Stimulated activated naive CD4-positive, alpha-beta T cell (primary cell): ENCODE results near the gene NFKBIL1.
"Not testable (repeated sequence)": the region's sequence is repeated elsewhere in the genome, so short reads cannot be mapped to it uniquely, and the experiment has no call there.

ENCODE experiments used
- DNase-seq, 6 experiments: peaks; one replicate each; lab custom pipeline; 2025; lab: John Stamatoyannopoulos, UW

NFKBIL1 gene, protein sequence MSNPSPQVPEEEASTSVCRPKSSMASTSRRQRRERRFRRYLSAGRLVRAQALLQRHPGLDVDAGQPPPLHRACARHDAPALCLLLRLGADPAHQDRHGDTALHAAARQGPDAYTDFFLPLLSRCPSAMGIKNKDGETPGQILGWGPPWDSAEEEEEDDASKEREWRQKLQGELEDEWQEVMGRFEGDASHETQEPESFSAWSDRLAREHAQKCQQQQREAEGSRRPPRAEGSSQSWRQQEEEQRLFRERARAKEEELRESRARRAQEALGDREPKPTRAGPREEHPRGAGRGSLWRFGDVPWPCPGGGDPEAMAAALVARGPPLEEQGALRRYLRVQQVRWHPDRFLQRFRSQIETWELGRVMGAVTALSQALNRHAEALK

GRCh38 chr6:31546958-31547726, at the start of gene NFKBIL1:
Gene NFKBIL1 (plus strand): TSS chr6:31547608. CDS start chr6:31547695, 87 bp downstream.
- DNase-seq = peak; percentile 78 to 86 (median 80)

DNA sequence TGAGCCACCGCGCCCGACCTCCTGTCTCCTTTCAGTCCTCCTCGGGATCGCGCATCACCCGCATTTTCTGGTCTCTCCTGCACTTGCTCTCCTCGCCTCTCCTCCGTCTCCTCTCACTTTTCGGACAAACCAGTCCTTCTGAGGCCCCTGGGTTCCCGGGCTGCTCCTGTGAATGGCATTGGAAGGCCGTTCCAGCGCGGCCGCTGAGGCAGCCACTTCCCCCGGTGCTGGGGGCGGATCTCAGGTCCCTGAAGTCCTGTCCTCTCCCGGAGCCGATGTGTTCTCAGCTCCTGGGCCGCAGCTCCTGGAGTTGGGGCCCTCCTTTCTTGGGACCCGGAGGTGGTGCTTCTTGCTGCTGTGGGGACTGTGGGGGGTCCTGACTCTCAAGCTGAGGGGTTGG, 48.7 kb upstream of the NFKBIL1 start:
- no peak for DNase-seq

DNA sequence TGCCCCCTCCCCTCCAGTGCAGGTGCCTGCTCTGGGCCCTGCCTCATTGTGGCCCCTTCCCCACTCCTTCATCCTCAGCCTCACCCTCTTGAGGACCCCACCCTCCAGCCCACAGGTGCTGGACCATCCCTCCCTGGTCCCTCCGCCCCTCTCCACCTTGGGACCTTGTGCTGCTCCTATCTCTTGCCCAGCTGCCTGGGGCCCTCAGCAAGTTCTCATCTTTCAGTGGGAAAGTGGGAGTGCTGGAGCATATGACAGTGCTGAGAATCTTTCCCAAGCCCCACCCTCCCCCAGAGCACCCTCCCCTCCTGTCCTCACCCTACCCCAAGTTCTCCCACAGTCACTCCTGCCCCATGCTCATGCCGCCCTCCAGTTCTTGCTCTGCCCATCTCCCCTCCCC, 47.8 kb upstream of the NFKBIL1 start:
- DNase-seq = not testable (repeated sequence)

- no peak for DNase-seq
Observed at GRCh38 chr6:31502586-31502985, 44.8 kb upstream of the NFKBIL1 start.

DNA sequence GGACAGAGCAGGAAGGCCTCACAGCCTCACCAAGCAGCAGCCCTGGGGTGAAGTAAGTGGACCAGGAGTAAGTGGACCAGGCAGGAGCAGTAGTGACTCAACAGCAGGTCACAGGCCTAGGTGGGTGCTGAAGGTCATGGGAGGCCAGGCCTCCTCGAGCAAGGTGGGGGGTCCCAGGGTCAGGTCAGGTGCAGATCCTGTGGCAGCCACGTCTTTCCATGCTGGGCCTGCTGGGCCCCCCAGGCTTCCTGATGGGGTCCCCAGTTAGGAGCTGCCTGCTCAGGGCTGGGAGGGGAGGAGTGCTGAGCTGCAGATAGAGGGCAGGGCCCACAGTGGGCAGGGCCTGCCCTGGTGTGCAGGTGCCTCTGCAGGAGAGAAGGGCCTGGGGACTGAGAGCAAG, 38.4 kb upstream of the NFKBIL1 start:
- DNase-seq = not testable (repeated sequence)

DNA sequence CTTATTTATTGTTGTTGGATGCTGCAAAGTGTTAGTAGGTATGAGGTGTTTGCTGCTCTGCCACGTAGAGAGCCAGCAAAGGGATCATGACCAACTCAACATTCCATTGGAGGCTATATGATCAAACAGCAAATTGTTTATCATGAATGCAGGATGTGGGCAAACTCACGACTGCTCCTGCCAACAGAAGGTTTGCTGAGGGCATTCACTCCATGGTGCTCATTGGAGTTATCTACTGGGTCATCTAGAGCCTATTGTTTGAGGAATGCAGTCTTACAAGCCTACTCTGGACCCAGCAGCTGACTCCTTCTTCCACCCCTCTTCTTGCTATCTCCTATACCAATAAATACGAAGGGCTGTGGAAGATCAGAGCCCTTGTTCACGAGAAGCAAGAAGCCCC, 37.4 kb upstream of the NFKBIL1 start:
- no peak for DNase-seq

DNA sequence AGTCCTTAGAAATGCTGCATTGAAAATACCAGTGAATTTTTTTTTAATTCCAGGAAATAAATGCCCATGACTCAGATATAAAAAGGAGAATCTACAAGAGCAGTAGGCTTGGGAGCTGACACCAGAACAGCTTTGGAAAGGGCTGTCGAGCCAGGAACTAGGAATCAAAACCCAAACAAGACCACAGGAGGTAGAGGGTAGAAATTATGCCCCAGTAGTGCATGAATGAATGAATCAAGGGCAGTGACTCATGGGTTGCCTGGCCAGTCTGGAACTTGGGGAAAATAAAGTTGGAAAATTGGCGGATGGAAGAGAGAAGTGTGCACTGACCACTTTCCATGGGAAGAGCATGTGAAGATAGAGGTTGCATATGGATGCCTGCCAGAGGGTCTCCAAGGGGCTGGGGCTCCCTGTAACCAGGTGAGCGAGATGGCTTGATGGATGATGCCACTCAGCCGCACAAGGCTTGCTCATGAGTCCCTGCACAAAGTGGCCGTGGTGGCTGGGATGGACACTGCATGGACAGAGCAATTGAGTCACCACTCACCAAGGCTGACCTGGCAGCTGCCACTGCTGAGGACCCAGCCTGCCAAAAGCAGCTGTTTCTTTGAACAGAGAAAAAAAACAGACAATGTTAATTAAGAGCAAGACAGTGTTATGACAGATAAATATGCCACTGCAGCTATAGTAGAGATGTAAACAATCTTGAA, 33.8 kb upstream of the NFKBIL1 start:
- no peak for DNase-seq

DNA sequence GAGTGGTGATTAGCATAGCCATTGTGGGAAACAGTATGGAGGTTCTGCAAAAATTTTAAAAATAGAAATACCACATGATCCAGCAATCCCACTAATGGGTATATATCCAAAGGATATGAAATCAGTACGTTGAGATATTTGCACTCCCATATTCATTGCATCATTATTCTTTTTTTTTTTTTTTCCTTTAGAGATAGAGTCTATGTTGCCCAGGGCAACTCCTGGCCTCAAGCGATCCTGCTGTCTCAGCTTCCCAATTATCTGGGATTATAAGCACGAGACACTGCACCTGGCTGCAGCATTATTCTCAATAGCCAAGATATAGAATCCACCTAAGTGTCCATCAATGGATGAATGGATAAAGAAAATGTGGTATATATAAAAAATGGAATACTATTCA, 25.6 kb upstream of the NFKBIL1 start:
- no peak for DNase-seq

DNA sequence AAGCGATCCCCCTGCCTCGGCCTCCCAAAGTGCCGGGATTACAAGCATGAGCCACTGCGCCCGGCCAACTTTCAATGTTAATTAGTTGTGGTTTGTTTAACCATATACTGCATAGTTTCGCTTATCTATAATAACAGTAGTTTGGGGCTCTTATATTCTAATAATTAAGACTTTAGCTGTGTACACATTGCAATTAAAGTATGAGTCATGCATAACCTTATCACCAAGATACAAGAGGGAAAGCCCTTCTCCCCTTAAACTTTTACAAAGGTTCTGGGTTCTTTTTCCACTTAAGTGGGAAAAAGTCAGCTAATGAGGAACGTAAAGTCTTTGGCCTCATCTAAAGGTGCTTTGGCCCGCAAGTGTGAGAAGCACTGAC, 21.9 kb upstream of the NFKBIL1 start:
- no peak for DNase-seq

DNA sequence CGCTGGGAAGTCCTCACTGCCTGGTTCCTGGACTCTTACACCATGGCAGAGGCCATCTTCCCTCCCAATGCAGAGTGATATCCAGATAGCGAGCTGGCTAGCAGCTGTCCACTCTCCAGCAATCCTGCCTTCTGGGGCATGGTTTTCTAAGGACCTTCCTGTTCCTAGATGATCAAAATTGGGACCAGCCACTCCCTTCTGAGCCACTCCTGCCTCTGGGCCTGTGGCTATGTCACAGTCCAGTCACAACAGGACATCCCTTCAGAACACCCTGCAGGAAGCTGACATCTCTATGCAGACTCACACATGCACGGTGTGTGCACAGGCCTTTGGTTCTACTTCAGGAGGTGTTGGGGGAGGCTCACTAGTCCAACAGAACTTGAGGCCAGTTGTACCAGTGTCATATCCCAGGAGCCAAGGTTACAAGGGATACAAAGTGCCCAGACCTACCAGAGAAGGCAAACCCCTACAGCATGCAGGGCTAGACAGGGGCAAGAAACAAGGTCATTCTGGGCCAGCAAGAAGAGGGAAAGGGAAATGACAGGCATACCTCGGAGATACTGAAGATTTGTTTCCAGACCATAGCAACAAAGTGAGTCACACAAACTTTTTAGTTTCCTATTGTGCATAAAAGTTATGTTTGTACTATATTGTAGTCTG, 21.3 kb upstream of the NFKBIL1 start:
- DNase-seq = no peak

DNA sequence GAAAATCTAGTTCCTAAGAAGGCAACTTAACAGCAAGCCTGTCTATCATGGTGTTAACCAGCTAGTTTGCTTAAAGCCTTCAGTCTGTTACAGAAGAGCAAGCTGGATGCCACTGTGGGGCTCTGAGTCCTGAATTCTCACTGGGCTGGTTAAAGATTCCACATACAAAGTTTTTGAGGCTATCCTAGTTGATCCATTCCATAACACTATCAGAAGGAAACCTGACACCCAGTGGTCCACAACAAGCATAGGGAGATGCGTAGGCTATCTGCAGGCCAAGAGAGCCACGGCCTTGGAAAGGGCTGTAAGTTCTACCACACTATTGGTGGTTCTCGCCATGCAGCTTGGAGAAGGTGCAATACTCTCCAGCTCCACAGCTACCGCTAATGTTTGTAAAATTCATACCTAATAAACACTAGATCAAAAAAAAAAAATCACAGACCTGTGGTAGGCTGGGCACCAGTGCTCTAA, 19.1 kb upstream of the NFKBIL1 start:
- DNase-seq = no peak

DNA sequence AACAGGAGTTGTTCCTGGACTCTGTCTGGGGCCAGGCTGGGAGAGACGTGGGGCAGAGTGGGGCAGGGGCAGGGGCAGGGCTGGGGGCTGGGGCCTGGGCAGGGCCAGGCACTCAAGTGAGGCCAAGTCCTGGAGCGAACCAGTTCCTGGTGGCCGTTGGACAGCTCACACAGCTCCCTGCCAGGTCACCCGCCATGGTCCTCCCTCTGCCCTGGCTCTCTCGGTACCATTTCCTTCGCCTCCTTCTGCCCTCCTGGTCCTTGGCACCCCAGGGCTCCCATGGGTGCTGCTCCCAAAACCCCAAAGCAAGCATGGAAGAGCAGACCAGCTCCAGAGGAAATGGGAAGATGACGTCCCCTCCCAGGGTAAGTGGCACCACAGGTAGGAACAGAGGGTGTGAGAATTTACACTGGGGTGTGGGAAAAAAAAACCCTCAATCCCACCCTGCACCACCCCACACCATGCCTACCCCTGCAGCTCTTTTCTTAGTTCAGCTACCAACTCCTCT, 18.5 kb upstream of the NFKBIL1 start, which contains the start of gene MCCD1:
Gene MCCD1, plus strand, starts transcription at position 142 of the 508 bp plus-strand sequence. Its CDS starts 53 bp downstream, at position 195.
- DNase-seq = no peak

DNA sequence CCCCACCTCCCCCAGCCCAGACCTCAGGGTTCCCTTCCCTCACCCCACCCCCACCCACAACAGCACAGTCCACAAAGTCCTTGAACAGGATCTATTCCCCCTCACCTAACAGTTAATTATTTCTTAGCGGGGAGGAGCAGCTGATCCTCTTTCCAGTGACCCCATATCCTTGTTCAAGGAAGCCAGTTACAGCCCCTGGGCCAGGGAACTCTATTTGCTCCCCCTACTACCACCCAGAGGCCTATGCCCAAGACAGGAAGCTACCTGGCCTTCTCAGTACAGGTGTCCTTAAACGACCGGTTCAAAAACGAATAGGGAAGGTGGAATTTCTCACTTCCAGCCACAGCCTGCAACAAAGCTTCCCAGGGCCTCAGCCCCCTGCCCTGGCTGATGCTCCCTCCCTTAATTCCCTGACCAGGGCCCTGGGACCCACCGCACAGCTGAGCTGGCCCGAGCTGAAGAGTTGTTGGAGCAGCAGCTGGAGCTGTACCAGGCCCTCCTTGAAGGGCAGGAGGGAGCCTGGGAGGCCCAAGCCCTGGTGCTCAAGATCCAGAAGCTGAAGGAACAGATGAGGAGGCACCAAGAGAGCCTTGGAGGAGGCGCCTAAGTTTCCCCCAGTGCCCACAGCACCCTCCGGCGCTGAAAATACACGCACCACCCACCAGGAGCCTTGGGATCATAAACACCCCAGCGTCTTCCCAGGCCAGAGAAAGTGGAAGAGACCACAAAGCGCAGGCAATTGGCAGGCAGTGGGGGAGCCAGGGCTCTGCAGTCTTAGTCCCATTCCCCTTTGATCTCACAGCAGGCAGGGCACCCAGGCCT, 17.9 kb upstream of the NFKBIL1 start:
- DNase-seq = no peak

- no peak for DNase-seq
Observed at GRCh38 chr6:31530659-31531058, 16.7 kb upstream of the NFKBIL1 start.

DNA sequence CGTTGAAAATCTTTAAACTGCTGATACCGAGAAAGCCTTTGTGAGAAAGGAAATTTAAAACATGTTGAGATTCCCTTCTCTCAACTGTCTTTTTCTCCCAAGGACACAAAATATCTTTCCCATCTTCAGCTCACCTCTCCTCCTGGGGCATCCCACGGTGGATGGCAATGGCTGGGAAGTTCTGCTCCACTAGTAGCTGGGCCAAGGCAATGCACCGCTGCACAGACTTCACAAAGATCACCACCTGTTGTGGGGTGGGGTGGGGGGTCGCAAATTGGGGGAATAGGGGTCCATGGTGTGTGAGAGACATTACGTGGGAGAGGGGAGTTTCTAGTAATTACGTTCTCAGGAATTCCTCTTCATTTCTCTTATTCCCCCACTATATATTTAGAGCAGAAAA, 16.2 kb upstream of the NFKBIL1 start:
- DNase-seq = no peak

- DNase-seq = no peak
Observed at GRCh38 chr6:31531771-31532643, 15.4 kb upstream of the NFKBIL1 start.

GRCh38 chr6:31532644-31533454, 14.6 kb upstream of the NFKBIL1 start:
- DNase-seq = no peak

GRCh38 chr6:31533455-31533841, 14.0 kb upstream of the NFKBIL1 start:
- DNase-seq = no peak

DNA sequence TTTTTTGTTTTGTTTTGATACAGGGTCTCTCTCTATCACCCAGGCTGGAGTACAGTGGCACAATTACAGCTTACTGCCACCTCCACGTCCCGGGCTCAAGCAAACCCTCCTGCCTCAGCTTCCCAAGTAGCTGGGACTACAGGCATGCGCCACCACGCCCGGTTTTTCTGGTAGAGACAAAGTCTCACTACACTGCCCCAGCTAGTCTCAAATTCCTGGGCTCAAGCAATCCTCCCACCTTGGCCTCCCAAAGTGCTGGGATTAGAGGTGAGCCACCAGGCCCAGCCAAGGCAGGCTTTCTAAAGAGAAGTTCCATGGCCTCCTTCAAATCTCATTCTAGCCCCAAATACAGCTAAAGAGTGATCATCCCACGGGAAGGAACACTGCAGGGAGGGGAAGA, 13.4 kb upstream of the NFKBIL1 start:
- DNase-seq = no peak
